HepG2 (cell line): ENCODE measurements around the gene CENPK. TPM values are rescaled to one million over a fixed set of nuclear protein-coding genes. Genes with fewer than 3 reads are reported as not detected.

Source experiments
- BRD4 ChIP-seq: sonication (generic); formaldehyde crosslinking; IDR thresholded peaks from 2 replicates; pipeline ENCODE4 v1.4.0; 2020; ENCODE audit warnings: missing genetic modification reagents
- FOXC1 ChIP-seq: sonication (generic); formaldehyde crosslinking; IDR thresholded peaks from 2 replicates; pipeline ENCODE4 v1.8.0; 2022; ENCODE audit warnings: mild to moderate bottlenecking, missing genetic modification reagents, borderline replicate concordance
- HDAC2 ChIP-seq: sonication (generic); formaldehyde crosslinking; IDR thresholded peaks from 2 replicates; pipeline ENCODE4 v1.4.0; 2020; ENCODE audit warnings: missing genetic modification reagents
- IKZF1 ChIP-seq: fragments of 450-650 bp; IDR thresholded peaks from 2 replicates; pipeline ENCODE4 v1.7.1; 2016
- IRF2 ChIP-seq: IDR thresholded peaks from 2 replicates; pipeline ENCODE4 v1.6.1; 2018; ENCODE audit warnings: missing genetic modification reagents, missing compliant biosample characterization
- KMT2B ChIP-seq: IDR thresholded peaks from 2 replicates; pipeline ENCODE4 v1.6.1; 2016; ENCODE audit warnings: missing genetic modification reagents, missing compliant biosample characterization
- MEIS2 ChIP-seq: sonication (generic); formaldehyde crosslinking; IDR thresholded peaks from 2 replicates; pipeline ENCODE4 v1.9.0; 2021; ENCODE audit warnings: mild to moderate bottlenecking, missing genetic modification reagents
- MIER2 ChIP-seq: IDR thresholded peaks from 2 replicates; pipeline ENCODE4 v1.6.1; 2016; ENCODE audit warnings: missing biosample characterization, missing genetic modification reagents
- MYNN ChIP-seq: sonication (generic); formaldehyde crosslinking; IDR thresholded peaks from 2 replicates; pipeline ENCODE4 v1.4.0; 2020; ENCODE audit warnings: mild to moderate bottlenecking, low read depth, missing genetic modification reagents
- NFKBIZ ChIP-seq: IDR thresholded peaks from 2 replicates; pipeline ENCODE4 v1.6.1; 2018; ENCODE audit warnings: missing genetic modification reagents, missing compliant biosample characterization
- SIX1 ChIP-seq: sonication (generic); formaldehyde crosslinking; IDR thresholded peaks from 2 replicates; pipeline ENCODE4 v1.4.0; 2020; ENCODE audit warnings: missing genetic modification reagents, borderline replicate concordance
- ZMYM4 ChIP-seq: sonication (generic); formaldehyde crosslinking; IDR thresholded peaks from 2 replicates; pipeline ENCODE4 v1.8.1; 2023; ENCODE audit warnings: mild to moderate bottlenecking, missing genetic modification reagents
- ZNF446 ChIP-seq: sonication (generic); formaldehyde crosslinking; IDR thresholded peaks from 2 replicates; pipeline ENCODE4 v1.5.0; 2020; ENCODE audit warnings: mild to moderate bottlenecking, missing genetic modification reagents
- ZNF556 ChIP-seq: sonication (generic); formaldehyde crosslinking; IDR thresholded peaks from 2 replicates; pipeline ENCODE4 v1.4.0; 2020; ENCODE audit warnings: mild to moderate bottlenecking, missing genetic modification reagents, borderline replicate concordance
- ZNF672 ChIP-seq: sonication (generic); formaldehyde crosslinking; IDR thresholded peaks from 2 replicates; pipeline ENCODE4 v1.8.1; 2022; ENCODE audit warnings: missing genetic modification reagents
- ZSCAN25 ChIP-seq: sonication (generic); formaldehyde crosslinking; IDR thresholded peaks from 2 replicates; pipeline ENCODE4 v1.8.0; 2022; ENCODE audit warnings: mild to moderate bottlenecking, missing genetic modification reagents
- polyA plus RNA-seq, 8 experiments: library from polyadenylated mRNA; depleted of rRNA in 3 of 8; stranded (reverse) in 7 of 8; unstranded in 1 of 8; fragments of >200 nt; fragmentation: Illumina TruSeq in 4 of 8; extraction: Trizol in 4 of 8; gene quantifications; 2 replicates each; pipeline versions ENCODE4 v1.2.1 to v1.2.3, GENCODE V29; 2011 to 2016; ENCODE audit warnings: low read depth in 4 of 8, missing spikeins in 1 of 8, mixed read lengths in 1 of 8; ENCODE audit not compliant: insufficient read depth in 1 of 8
- total RNA-seq, 5 experiments: library from RNA; depleted of rRNA; stranded (reverse); fragments of >200 nt; fragmentation: Illumina TruSeq; extraction: Trizol; gene quantifications; 2 replicates each; pipeline ENCODE4 v1.2.3, GENCODE V29; 2016; ENCODE audit warnings: low read depth in 1 of 5
- TF ChIP-seq, protein P1 (sequence below): sonication (generic); formaldehyde crosslinking; IDR thresholded peaks from 2 replicates; pipeline ENCODE4 v1.4.0; 2020; ENCODE audit warnings: missing genetic modification reagents
- TF ChIP-seq, protein P2 (sequence below): sonication (generic); formaldehyde crosslinking; IDR thresholded peaks from 2 replicates; pipeline ENCODE4 v1.4.0; 2020; ENCODE audit warnings: missing genetic modification reagents
- TF ChIP-seq, protein P3 (sequence below): sonication (generic); formaldehyde crosslinking; IDR thresholded peaks from 2 replicates; pipeline ENCODE4 v1.4.0; 2020; ENCODE audit warnings: mild to moderate bottlenecking, missing genetic modification reagents
- TF ChIP-seq, protein P4 (sequence below): sonication (generic); formaldehyde crosslinking; IDR thresholded peaks from 2 replicates; pipeline ENCODE4 v1.8.1; 2023; ENCODE audit warnings: mild to moderate bottlenecking, missing genetic modification reagents
- TF ChIP-seq, protein P5 (sequence below): sonication (generic); formaldehyde crosslinking; IDR thresholded peaks from 2 replicates; pipeline ENCODE4 v1.8.0; 2022; ENCODE audit warnings: mild to moderate bottlenecking, missing genetic modification reagents; ENCODE audit not compliant: insufficient replicate concordance

CENPK gene
- total and polyA plus RNA-seq, 2 of the 13 experiments (the other 11 are each of a cell fraction or from before 2014, with no cell fraction given): 14.3 to 54.4 TPM

DNA sequence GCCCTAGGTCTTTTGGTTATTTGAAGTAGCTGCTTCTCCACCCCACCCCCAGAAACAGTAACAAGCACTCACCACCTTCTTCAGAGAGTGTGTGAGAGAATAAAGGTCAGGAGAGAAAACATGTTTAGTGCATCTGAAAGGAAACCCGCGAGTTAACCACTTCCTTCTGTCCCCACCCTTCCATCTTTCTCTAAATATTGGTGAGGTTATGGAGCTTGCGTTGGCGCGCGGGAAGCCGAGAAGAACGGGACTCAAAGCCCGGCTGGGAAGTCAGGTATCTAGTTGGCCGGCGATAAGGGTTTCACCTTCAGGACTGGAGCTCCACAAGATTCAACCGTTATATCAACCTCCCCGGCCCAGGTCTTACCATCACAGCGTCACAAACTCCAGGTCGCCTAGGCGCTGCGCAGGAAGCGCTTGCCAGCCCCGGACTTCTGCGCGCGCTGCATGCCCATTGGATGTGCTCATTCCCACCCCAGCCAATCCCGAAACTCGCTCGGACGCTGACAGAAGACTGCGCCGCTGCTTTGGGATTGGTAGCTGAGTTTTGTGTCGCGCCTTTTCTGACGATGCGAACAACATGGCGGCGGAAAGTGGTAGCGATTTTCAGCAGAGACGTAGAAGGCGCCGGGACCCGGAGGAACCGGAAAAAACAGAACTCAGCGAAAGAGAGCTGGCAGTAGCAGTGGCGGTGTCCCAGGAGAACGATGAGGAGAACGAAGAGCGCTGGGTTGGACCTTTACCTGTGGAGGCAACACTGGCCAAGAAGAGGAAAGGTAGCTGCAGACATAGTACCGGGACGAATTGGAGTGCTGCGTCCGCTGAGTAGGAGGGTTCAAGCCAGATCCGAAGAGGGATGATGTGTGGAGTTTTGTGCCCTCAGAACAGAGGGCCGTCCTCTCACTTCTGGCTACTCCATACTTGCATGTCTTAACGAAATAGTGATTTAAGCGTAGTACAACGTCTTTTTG lies at the start of gene CENPK, which contains the start of gene PPWD1 (continued):
- TF ChIP-seq, protein P1, sequence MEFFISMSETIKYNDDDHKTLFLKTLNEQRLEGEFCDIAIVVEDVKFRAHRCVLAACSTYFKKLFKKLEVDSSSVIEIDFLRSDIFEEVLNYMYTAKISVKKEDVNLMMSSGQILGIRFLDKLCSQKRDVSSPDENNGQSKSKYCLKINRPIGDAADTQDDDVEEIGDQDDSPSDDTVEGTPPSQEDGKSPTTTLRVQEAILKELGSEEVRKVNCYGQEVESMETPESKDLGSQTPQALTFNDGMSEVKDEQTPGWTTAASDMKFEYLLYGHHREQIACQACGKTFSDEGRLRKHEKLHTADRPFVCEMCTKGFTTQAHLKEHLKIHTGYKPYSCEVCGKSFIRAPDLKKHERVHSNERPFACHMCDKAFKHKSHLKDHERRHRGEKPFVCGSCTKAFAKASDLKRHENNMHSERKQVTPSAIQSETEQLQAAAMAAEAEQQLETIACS (CRISPR knock-in tag): no peak
- no peak for TF ChIP-seq IKZF1
- TF ChIP-seq ZNF446 (CRISPR knock-in tag): no peak
- TF ChIP-seq, protein P2, sequence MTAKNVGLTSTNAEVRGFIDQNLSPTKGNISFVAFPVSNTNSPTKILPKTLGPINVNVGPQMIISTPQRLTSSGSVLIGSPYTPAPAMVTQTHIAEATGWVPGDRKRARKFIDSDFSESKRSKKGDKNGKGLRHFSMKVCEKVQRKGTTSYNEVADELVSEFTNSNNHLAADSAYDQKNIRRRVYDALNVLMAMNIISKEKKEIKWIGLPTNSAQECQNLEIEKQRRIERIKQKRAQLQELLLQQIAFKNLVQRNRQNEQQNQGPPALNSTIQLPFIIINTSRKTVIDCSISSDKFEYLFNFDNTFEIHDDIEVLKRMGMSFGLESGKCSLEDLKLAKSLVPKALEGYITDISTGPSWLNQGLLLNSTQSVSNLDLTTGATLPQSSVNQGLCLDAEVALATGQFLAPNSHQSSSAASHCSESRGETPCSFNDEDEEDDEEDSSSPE (CRISPR knock-in tag): peak; percentile 99
- TF ChIP-seq ZNF672 (CRISPR knock-in tag): no peak
- TF ChIP-seq, protein P3, sequence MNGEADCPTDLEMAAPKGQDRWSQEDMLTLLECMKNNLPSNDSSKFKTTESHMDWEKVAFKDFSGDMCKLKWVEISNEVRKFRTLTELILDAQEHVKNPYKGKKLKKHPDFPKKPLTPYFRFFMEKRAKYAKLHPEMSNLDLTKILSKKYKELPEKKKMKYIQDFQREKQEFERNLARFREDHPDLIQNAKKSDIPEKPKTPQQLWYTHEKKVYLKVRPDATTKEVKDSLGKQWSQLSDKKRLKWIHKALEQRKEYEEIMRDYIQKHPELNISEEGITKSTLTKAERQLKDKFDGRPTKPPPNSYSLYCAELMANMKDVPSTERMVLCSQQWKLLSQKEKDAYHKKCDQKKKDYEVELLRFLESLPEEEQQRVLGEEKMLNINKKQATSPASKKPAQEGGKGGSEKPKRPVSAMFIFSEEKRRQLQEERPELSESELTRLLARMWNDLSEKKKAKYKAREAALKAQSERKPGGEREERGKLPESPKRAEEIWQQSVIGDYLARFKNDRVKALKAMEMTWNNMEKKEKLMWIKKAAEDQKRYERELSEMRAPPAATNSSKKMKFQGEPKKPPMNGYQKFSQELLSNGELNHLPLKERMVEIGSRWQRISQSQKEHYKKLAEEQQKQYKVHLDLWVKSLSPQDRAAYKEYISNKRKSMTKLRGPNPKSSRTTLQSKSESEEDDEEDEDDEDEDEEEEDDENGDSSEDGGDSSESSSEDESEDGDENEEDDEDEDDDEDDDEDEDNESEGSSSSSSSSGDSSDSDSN (CRISPR knock-in tag): peak; percentile 51; the same call in 1 of the 2 replicates
- peak; percentile 80; the same call in 1 of the 2 replicates for TF ChIP-seq IRF2 (CRISPR knock-in tag)
- TF ChIP-seq ZMYM4 (CRISPR knock-in tag): peak; percentile 100
- no peak for TF ChIP-seq MIER2 (CRISPR knock-in tag)
- 0 out of 2 replicates have a peak, but pooled peaks have one; percentile 32 for TF ChIP-seq MYNN
- TF ChIP-seq NFKBIZ (CRISPR knock-in tag): no peak
- TF ChIP-seq, protein P4, sequence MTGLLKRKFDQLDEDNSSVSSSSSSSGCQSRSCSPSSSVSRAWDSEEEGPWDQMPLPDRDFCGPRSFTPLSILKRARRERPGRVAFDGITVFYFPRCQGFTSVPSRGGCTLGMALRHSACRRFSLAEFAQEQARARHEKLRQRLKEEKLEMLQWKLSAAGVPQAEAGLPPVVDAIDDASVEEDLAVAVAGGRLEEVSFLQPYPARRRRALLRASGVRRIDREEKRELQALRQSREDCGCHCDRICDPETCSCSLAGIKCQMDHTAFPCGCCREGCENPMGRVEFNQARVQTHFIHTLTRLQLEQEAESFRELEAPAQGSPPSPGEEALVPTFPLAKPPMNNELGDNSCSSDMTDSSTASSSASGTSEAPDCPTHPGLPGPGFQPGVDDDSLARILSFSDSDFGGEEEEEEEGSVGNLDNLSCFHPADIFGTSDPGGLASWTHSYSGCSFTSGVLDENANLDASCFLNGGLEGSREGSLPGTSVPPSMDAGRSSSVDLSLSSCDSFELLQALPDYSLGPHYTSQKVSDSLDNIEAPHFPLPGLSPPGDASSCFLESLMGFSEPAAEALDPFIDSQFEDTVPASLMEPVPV (CRISPR knock-in tag): peak; percentile 85
- TF ChIP-seq KMT2B: peak; percentile 98
- no peak for TF ChIP-seq ZSCAN25 (CRISPR knock-in tag)
- peak; percentile 59; the same call in 1 of the 2 replicates for TF ChIP-seq BRD4 (CRISPR knock-in tag)
- TF ChIP-seq FOXC1 (CRISPR knock-in tag): peak; percentile 75; the same call in 1 of the 2 replicates
- peak; percentile 77 for TF ChIP-seq HDAC2
- TF ChIP-seq ZNF556: 0 out of 2 replicates have a peak, but pooled peaks have one; percentile 20
- peak; percentile 59; the same call in 1 of the 2 replicates for TF ChIP-seq MEIS2
- TF ChIP-seq, protein P5, sequence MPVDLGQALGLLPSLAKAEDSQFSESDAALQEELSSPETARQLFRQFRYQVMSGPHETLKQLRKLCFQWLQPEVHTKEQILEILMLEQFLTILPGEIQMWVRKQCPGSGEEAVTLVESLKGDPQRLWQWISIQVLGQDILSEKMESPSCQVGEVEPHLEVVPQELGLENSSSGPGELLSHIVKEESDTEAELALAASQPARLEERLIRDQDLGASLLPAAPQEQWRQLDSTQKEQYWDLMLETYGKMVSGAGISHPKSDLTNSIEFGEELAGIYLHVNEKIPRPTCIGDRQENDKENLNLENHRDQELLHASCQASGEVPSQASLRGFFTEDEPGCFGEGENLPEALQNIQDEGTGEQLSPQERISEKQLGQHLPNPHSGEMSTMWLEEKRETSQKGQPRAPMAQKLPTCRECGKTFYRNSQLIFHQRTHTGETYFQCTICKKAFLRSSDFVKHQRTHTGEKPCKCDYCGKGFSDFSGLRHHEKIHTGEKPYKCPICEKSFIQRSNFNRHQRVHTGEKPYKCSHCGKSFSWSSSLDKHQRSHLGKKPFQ (CRISPR knock-in tag): no peak
- no peak for TF ChIP-seq SIX1
